Sciatic nerve (tissue), 2 donors: ENCODE results near the gene EPB41L5. TPM values are rescaled to one million over a fixed set of nuclear protein-coding genes. Genes with fewer than 3 reads are reported as not detected.
"Not testable (repeated sequence)": the region's sequence is repeated elsewhere in the genome, so short reads cannot be mapped to it uniquely, and the experiment has no call there.

Experiments used
- ATAC-seq: fragments of 200-7000 bp; cut with Tn5 transposase; one replicate; pipeline ENCODE4 v1.9.1; 2020; ENCODE audit warnings: mild to moderate bottlenecking, moderate library complexity
- DNase-seq: peaks from one replicate; pipeline ENCODE4 v3.0.0-alpha.2; 2020; ENCODE audit warnings: low spot score
- intact Hi-C: fragments of 100-400 bp; cut with DNase I; formaldehyde crosslinking; loops from one replicate; pipeline ENCODE4 v1.14.2; 2022
- total RNA-seq: library from RNA; stranded (reverse); fragmentation: NEBNext Ultra II Directional; extraction: Animal tissue kit (Norgen Biotek cat#: 25700); gene quantifications from one replicate; pipeline ENCODE4 v1.2.1, GENCODE V29; 2021
- donor health status: DM: no; HTN: no; CAD: no.
- donor health status: DM: no; HTN: no; CAD: no.

EPB41L5 gene
- total RNA-seq, 1 donor from 2014 or later: 25.3 TPM

DNA sequence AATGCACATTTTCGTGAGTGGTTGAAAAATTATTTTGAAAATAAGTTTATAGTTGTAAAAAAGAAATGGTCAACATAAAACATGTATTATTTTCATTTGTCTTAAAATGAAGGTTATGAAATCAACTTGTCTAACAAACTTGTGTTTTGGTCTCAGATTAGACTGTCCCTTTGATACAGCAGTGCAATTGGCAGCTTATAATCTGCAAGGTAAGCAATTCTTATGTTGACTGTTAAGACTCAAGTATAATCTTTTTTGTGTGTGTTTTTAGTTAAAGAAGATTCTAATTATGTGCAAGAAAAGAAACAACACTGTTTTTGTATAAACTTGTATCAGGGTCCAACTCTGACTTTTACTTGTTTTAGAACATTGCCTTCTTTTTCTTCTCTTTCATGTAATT, 62.7 kb downstream of the EPB41L5 start:
- DNase-seq (no peak), ATAC-seq (no peak)
- intact Hi-C loops: no loop called here

DNA sequence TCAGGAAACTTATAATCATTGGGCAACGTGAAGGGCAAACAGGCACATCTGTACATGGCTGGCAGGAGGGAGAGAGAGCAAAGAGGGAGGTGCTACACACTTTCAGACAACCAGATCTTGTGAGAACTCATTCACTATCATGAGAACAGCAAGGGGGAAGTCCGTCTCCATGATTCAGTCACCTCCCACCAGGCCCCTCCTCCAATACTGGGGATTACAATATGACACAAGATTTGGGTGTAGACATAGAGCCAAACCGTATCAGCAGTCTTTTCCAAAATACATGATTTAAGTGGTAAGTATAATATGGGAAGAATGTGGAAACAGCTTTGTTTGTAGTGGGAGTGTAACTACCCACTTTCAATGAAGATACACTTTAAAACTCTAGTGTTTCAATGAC, 65.0 kb downstream of the EPB41L5 start:
- intact Hi-C loops: no loop called here
- ATAC-seq (no peak), DNase-seq (no peak)

DNA sequence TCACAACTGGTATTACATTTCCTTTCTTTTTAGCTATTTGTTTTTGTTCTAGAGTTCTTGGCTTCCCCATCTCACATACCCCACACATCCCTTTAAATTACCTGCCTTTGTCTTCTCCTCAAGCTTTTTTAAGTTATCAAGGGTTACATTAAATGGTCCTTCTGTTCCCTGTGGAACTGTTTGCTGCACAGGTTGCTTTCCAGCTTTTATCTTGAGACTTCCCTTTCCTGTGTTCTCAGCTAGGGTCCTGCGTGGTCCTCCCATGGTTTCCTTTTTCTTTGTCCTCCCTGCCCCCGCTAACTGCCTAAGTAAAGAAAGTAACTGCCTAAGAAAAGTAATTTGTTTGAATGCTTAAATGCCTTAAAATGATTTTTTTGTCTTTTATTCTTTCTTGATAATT, 66.8 kb downstream of the EPB41L5 start:
- ATAC-seq (no peak), DNase-seq (no peak)
- intact Hi-C loops: no loop called here

DNA sequence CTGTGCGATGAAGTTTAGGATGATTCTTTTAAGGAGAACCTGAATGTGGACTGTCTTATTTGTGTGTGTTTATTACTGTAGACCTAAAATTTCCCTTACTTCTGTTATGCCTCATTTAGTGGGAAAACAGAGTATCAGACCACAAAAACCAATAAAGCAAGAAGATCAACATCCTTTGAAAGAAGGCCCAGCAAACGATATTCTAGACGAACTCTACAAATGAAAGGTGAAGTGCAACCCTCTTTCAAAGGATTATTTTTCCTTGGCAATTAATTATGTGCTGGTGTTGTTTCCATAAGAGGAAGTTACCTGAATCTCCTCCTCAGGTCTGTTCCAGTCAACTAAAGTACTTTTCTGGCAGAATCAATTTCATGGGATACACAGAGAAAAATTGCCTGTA, 78.6 kb downstream of the EPB41L5 start:
- intact Hi-C loops: no loop called here
- no peak for DNase-seq
- no peak for ATAC-seq

DNA sequence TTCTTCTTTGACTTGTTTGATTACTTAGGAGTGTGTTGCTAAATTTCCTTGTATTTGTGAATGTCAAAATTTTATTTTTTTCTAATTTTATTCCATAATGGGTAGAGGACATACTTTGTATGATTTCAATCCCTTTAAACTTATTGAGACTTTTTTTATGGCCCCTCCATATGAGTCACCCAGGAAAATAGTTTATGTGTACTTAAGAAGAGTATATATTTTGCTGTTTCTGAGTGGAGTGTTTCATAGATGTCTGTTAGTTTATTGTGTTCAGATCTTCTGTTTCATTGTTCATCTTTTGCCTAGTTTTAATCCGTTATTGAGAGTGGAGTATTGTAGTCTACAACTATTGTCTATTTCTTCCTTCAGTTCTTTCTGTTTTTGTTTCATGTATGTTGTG, 81.9 kb downstream of the EPB41L5 start:
- no peak for DNase-seq
- ATAC-seq: no peak
- intact Hi-C loops: no loop called here

DNA sequence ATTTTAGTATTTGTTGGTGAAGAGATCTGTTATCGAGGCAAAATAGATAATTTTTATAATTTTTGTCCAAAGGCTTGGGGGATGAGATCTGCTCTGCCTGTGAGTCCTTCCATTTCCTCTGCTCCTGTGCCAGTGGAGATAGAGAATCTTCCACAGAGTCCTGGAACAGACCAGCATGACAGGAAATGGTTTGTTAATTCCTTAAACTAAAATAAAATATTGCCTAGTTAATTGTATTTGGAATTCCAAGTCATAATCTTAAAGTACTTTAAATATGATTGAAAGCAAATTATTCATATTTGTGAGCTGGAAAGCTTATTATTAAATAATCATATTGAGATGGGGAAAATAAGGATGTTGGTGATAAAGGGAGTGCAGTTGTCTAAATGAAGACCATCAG, 87.8 kb downstream of the EPB41L5 start:
- no peak for DNase-seq
- intact Hi-C loops: no loop called here
- ATAC-seq: no peak

DNA sequence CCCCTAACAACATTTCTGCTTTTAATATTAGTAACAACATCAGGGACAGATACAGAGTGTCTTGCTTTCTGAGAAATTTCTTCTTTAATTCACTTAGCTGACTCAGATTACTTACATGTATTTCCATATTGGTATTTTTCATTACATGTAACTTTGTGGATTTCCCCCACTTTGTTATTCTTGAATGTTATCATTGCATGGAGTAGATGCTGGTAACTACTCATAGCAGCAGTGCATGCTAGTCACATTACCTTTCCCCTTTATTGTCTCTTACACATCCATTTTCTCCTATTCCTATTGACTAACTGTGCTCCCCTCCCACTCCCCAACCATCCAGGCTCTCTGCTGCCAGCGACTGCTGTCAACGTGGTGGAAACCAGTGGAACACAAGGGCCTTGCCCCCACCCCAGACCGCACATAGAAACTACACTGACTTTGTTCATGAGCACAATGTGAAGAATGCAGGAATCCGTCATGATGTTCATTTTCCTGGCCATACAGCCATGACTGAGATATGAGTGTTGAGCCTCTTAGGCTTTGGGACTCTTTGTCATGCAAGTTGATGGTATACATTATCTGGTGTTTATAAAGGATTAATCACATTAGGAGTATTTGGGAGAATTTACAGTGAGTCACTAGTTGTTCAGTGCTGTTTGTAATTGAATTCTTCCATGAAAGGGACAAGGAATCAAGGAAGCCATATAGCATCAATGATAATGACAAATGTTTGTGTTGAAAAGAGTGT, 91.0 kb downstream of the EPB41L5 start:
- ATAC-seq: no peak
- DNase-seq: no peak
- intact Hi-C loops: no loop called here

DNA sequence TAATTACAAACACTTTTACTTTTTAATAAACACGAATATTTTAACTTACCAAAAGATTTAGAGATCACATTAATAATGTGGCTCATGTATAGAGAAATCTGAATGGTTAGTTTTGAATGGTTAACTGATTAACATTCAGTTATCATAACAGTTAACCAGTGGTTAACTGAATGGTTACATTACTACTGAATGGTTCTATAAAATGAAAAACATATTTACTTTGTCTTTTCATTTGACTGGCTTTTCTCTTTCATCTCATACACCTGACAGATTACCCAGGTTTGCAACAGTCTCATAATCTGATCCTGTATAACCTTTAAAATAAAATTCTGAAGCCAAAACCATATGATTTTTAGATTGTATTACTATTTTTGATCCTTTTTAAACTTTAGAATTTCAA, 91.9 kb downstream of the EPB41L5 start:
- DNase-seq (no peak), ATAC-seq (no peak)
- intact Hi-C loops: no loop called here

DNA sequence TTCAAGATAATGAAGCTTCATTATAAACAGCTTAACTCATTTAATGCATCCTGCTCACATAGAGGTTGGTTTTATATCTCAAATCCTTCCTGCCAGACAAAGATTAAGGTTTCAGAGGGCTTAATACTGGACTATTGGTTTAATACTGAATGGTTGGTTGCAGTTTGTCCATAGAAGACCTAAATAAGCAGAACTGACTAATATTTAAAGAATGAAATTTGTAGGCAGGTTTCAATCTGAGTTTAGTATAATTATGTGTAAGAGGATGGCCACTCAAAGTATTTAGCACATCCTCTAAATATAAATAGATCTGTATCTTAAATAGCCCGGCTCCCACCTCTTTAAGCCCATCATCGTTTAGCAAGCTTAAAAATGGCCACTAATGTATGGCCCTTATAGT, 92.5 kb downstream of the EPB41L5 start:
- DNase-seq (no peak), ATAC-seq (no peak)
- intact Hi-C loops: no loop called here

DNA sequence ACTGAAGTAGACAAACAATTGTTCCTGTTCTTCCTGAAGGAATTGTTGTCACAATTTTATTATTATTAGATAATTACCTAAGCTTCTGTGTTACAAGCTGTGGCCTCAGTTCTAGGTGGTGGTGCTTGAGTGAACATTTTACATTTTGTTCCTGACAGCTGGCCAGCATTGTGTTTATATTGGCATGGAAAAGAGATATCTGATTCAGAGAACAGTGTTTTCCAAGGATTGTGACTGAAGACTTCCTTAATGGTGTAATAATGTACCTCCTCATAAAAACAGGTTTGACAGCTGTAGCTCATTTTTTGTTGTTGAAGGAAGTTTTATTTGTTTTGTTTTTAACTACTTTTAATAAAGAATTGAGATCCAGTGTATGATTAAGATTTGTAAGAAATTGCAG, 95.2 kb downstream of the EPB41L5 start:
- DNase-seq: no peak
- intact Hi-C loops: no loop called here

DNA sequence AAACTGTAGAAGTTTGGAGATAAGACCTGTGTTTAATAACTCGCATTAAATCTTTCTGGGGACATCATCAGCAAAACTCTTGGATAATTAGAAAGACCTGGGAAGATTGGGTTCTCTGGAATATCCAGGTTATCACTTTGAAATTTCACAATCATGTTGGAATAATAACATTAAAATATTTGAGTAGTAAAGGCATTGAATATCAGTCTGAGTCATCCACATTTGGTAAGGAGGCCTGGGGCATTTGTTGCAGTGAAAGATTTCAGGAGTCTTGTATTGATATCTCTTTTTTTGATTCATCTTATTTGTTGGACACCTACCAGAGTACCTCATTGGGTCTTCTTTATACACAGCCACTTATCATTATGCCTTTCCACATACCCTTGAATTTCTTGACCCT, 95.9 kb downstream of the EPB41L5 start:
- intact Hi-C loops: no loop called here
- ATAC-seq (peak; percentile 11), DNase-seq (no peak)

More for the DNA sequence above, 95.2 kb downstream of the EPB41L5 start:
- peak; percentile 92 for ATAC-seq

DNA sequence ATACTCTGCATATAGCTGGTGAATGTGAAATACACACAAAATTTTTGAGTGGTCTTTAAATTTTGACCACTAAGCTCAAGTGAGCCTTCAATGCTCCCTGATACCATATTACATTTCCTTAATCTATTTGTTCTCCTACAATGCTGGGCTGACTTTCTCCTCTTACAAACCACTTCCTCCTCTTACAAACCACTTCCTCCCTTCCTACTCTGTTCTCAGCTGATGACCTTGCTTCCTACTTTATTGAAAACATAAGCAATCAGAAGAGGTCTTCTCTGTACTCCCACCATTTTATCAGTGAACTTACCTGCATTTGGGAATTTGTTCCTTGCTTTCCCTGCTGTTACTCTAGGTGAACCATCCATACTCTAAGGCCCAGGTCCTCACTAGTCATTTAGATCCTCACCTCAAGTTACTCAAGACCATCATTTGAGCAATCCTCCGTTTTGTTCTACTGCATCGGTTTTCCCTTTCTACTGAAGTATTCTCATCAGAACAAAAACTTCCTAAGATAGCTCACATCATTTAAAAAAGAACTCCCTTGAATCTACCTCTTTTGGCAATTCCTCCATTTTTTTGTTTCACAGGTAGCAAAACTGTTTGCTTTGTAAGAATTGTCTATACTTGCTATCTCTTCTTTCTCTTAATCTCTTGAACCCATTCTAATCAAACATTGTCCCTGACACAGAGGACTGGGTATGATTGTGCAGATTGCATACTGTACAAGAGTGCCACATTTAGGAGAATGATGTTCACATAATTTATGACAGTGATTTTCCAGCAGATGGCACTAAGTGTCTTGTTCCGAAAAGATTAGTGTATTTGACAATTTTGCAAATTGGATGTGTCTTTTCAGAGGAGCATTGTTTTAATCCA, 96.5 kb downstream of the EPB41L5 start:
- ATAC-seq (peak; percentile 55), DNase-seq (no peak)
- intact Hi-C loops: no loop called here

DNA sequence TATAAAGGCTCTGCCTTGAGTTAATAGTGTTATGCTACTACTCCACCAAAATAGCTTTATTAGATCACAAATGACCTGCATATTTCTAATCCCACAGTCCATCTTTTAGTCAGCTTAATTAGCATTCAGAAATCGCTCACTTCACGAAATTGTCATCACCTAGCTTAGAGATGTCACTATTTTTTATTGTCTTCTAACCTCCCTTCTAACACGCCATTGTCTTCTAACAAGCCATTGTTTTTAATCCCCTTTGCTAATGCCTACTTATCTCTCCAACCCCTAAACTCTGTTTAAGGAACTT, 97.1 kb downstream of the EPB41L5 start:
- intact Hi-C loops: no loop called here

DNA sequence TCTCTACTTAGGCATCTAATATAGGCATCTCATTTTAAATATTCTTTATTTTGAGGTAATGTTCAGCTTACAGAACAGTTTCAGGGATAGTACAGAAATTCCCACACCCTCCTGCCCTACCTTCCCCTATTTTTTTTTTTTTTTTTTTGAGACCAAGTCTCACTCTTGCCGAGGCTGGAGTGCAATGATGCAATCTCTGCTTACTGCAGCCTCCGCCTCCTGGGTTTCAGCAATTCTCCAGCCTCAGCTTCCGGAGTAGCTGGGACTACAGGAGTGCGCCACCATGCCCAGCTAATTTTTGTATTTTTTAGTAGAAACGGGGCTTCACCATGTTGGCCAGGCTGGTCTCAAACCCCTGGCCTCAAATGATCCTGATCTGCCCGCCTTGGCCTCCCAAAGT, 97.6 kb downstream of the EPB41L5 start:
- intact Hi-C loops: no loop called here
- ATAC-seq: peak; percentile 19
- no peak for DNase-seq

More for the DNA sequence above, 97.1 kb downstream of the EPB41L5 start:
- ATAC-seq (no peak), DNase-seq (no peak)

DNA sequence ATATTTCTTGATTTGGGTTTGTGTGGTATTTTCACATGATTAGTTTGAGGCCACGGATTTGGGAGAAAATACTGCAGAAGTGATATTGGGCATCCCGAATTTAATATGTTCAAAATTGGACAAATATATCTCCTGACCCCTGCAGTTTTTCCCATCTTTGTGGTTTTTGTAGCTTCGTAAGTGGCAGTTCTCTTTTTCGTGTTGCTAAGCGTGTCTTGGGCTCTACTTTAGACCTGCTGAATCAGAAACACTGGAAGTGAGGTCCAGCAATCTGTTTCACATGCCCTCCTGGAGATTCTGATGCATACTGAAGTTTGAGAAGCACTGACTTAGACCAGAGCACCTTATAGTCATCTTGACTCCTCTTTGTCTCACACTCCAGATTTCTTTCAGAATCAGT, 98.3 kb downstream of the EPB41L5 start:
- no peak for DNase-seq
- intact Hi-C loops: no loop called here
- no peak for ATAC-seq

DNA sequence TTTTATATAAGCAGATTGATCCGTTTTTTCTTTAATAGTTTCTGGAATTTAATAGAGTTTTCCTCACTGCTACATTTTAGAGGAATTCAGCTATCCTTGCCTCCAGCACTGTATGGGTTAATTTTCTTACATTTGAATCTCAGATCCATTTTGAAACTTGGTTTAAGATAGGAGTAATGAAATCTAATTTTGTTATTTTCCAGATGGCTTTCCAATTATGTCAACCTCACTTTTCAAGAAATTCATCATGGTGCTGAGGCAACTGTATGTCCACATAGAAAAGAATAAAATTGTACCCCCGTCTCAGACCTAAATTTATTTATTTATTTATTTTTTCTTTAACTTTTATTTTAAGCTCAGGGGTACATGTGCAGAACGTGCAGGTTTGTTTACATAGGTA, 105.1 kb downstream of the EPB41L5 start:
- DNase-seq (no peak), ATAC-seq (no peak)
- intact Hi-C loops: no loop called here

DNA sequence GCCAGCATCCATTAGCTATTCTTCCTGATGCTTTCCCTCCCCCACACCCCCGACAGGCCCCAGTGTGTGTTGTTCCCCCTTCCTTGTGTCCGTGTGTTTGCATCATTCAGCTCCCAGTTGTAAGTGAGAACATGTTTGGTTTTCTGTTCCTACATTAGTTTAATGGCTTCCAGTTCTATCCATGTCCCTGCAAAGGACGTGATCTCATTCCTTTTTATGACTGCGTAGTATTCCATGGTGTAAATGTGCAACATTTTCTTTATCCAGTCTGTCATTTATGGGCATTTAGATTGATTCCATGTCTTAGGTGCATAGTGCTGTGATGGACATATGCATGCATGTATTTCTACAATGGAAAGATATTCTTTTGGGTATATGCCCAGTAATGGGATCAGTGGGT, 105.6 kb downstream of the EPB41L5 start:
- intact Hi-C loops: no loop called here
- ATAC-seq (no peak), DNase-seq (no peak)

DNA sequence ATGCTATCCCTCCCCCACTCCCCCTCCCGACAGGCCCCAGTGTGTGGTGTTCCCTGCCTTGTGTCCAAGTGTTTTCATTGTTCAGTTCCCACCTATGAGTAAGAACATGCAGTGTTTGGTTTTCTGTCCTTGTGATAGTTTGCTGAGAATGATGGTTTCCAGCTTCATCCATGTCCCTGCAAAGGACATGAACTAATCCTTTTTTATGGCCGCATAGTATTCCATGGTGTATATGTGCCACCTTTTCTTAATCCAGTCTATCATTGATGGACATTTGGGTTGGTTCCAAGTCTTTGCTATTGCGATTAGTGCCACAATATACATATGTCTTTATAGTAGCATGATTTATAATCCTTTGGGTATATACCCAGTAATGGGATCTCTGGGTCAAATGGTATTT, 108.5 kb downstream of the EPB41L5 start:
- intact Hi-C loops, DNase-seq, ATAC-seq: not testable (repeated sequence)

DNA sequence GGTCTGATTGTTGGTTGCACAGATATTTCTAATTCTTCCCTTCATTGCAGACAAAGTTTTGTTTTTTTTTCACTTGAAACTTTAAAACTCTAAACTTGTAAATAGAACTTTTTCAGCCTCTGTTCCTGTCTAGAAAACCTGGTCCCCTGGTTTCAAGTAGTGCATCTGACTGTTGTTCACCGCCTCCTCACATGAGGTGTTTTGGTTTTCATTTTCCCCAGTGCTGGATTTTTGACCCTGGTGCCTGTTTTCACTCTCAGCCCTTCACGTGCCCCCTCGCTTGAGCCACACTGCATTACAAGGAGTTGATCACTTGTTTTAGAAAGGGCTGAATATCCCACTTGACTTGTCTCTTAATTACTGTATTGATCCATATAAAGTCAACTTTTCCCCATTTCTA, 110.2 kb downstream of the EPB41L5 start:
- DNase-seq: no peak
- intact Hi-C loops: no loop called here
- no peak for ATAC-seq

DNA sequence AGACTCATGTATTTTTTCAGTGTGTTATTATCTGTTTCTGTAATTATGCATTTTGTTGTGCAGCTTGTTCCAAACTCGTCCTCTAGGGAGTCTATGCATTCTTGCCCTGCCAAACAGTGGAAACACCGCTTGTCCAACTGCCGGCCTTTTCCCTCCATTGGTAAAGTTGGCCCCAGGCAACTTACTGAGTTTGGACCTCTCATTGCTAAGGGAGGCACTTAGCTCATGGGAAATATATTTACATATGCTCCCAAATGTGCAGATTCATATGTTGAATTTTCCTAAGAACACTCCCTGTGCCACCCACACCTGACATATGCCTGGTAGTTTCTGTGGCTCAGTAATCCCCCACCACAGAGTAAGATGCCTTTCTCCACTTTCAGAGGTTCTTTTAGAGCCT, 112.3 kb downstream of the EPB41L5 start:
- ATAC-seq (no peak), DNase-seq (no peak)
- intact Hi-C loops: no loop called here

DNA sequence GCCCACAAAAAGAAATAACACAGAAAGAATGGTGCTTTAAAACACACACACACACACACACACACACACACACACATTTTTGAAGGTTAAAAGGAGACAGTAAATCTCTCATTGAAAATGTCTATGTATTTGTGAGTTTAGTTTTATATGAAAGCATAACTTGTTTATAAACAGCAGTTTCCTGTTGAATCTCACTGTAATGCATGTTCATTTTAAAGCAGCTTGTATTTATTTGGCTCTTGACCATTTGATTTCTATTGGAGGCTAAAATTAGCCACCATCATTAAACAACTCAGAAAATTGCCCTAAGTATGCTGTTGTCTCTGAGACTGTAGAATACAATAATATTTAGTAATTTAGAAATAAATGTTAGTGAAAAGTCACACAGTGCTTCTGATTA, 115.3 kb downstream of the EPB41L5 start:
- intact Hi-C loops: no loop called here
- DNase-seq (no peak), ATAC-seq (no peak)
